ENCODE data around the gene XK. TPM values are rescaled to one million over a fixed set of nuclear protein-coding genes. Genes with fewer than 3 reads are reported as not detected.

XK gene
- total and polyA plus RNA-seq, 9 of the 15 experiments (the other 6 are each of a cell fraction or from before 2014, with no cell fraction given): 4.0 to 21.6 (median 11.6) TPM

DNA sequence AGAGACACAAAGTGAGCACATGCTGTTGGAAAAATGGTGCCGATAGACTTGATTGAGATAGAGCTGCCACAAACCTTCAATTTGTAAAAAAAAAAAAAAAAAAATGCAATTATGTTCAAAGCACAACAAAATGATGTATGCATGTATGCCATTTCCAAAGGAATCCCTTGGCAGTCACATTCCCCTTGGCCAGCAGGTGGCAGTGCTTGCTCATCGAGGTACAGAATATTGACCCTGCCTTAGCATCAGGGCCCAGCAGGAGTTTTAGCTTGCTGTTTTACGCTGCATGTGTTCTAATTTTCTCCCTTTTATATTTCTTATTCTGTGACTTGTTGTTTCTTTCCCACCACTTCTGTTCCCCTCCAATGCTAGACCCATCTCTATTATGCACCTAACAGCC is 59.8 kb downstream of the XK start (continued):
- TF ChIP-seq, protein P1, sequence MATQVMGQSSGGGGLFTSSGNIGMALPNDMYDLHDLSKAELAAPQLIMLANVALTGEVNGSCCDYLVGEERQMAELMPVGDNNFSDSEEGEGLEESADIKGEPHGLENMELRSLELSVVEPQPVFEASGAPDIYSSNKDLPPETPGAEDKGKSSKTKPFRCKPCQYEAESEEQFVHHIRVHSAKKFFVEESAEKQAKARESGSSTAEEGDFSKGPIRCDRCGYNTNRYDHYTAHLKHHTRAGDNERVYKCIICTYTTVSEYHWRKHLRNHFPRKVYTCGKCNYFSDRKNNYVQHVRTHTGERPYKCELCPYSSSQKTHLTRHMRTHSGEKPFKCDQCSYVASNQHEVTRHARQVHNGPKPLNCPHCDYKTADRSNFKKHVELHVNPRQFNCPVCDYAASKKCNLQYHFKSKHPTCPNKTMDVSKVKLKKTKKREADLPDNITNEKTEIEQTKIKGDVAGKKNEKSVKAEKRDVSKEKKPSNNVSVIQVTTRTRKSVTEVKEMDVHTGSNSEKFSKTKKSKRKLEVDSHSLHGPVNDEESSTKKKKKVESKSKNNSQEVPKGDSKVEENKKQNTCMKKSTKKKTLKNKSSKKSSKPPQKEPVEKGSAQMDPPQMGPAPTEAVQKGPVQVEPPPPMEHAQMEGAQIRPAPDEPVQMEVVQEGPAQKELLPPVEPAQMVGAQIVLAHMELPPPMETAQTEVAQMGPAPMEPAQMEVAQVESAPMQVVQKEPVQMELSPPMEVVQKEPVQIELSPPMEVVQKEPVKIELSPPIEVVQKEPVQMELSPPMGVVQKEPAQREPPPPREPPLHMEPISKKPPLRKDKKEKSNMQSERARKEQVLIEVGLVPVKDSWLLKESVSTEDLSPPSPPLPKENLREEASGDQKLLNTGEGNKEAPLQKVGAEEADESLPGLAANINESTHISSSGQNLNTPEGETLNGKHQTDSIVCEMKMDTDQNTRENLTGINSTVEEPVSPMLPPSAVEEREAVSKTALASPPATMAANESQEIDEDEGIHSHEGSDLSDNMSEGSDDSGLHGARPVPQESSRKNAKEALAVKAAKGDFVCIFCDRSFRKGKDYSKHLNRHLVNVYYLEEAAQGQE (IDR thresholded peaks at IDR 0.05; ENCODE audit: borderline replicate concordance): peak; percentile 80; the same call in 1 of the 2 replicates
- TF ChIP-seq, protein P1 (CRISPR knock-in tag; IDR thresholded peaks at IDR 0.05; ENCODE audit: low read depth): no peak
- TF ChIP-seq EP400 (IDR thresholded peaks at IDR 0.05) (no peak), E2F1 (CRISPR knock-in tag; IDR thresholded peaks at IDR 0.05) (no peak), RAD21 (CRISPR knock-in tag; conservative IDR thresholded peaks at IDR 0.05 in 1 of 2, IDR thresholded peaks at IDR 0.05 in 1 of 2) (peak; percentile 85 to 89), XRCC3 (IDR thresholded peaks at IDR 0.05) (no peak), YY1 (IDR thresholded peaks at IDR 0.05; ENCODE audit: borderline replicate concordance in 1 of 3, control insufficient read depth in 1 of 3, extremely low read depth in 1 of 3, insufficient read depth in 3 of 3, insufficient read length in 1 of 3, insufficient replicate concordance in 2 of 3, low read depth in 1 of 3, low read length in 2 of 3) (no peak), CC2D1A (IDR thresholded peaks at IDR 0.05) (peak; percentile 32; the same call in 1 of the 2 replicates), SPI1 (IDR thresholded peaks at IDR 0.05; ENCODE audit: borderline replicate concordance, low read depth, low read length) (no peak)
- TF ChIP-seq, protein P2, sequence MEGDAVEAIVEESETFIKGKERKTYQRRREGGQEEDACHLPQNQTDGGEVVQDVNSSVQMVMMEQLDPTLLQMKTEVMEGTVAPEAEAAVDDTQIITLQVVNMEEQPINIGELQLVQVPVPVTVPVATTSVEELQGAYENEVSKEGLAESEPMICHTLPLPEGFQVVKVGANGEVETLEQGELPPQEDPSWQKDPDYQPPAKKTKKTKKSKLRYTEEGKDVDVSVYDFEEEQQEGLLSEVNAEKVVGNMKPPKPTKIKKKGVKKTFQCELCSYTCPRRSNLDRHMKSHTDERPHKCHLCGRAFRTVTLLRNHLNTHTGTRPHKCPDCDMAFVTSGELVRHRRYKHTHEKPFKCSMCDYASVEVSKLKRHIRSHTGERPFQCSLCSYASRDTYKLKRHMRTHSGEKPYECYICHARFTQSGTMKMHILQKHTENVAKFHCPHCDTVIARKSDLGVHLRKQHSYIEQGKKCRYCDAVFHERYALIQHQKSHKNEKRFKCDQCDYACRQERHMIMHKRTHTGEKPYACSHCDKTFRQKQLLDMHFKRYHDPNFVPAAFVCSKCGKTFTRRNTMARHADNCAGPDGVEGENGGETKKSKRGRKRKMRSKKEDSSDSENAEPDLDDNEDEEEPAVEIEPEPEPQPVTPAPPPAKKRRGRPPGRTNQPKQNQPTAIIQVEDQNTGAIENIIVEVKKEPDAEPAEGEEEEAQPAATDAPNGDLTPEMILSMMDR (IDR thresholded peaks at IDR 0.05 in 2 of 3, conservative IDR thresholded peaks at IDR 0.05 in 1 of 3; ENCODE audit: insufficient read depth in 2 of 3, low read depth in 1 of 3, low read length in 3 of 3): peak; percentile 76 to 80 (median 80)

Measured in K562 (cell line).